Keratinocyte (primary cell): ENCODE measurements around the gene PTGDR. TPM values are rescaled to one million over a fixed set of nuclear protein-coding genes. Genes with fewer than 3 reads are reported as not detected.

Experiments
- DNase-seq: peaks from one replicate; pipeline ENCODE4 v3.0.0-alpha.2; 2011; ENCODE audit warnings: low read depth, missing footprints, low spot score
- FAIRE-seq: peaks from 2 replicates; lab custom pipeline; 2011; peaks lifted over from hg19 to GRCh38; lab: Jason Lieb, UNC
- H2AFZ ChIP-seq: 2 replicates; pipeline ENCODE4 v1.6.0; 2012; ENCODE audit warnings: low read length, control low read depth, inconsistent platforms; ENCODE audit not compliant: control insufficient read depth
- H3K27ac ChIP-seq: 2 replicates; pipeline ENCODE4 v1.5.1; 2011; ENCODE audit warnings: low read length; ENCODE audit not compliant: control insufficient read depth, insufficient read depth
- H3K27me3 ChIP-seq: 3 replicates; pipeline ENCODE4 v1.6.0; 2011; ENCODE audit warnings: low read length; ENCODE audit not compliant: control insufficient read depth, insufficient read depth; ENCODE audit errors: extremely low read depth
- H3K36me3 ChIP-seq, 2 experiments: 2 replicates in 1 of 2; 3 replicates in 1 of 2; pipeline ENCODE4 v1.5.1; 2011; ENCODE audit warnings: low read length in 2 of 2, mild to moderate bottlenecking in 1 of 2; ENCODE audit not compliant: control insufficient read depth in 2 of 2, insufficient read depth in 2 of 2; ENCODE audit errors: extremely low read depth in 1 of 2
- H3K4me1 ChIP-seq: 3 replicates; pipeline ENCODE4 v1.5.1; 2011; ENCODE audit warnings: low read length; ENCODE audit not compliant: control insufficient read depth, insufficient read depth; ENCODE audit errors: extremely low read depth
- H3K4me2 ChIP-seq: 3 replicates; pipeline ENCODE4 v1.6.0; 2011; ENCODE audit warnings: low read depth, low read length; ENCODE audit not compliant: control insufficient read depth, insufficient read depth; ENCODE audit errors: extremely low read depth
- H3K4me3 ChIP-seq, 3 experiments: fragments of 200-600 bp in 1 of 3; sonication (generic) in 1 of 3; 2 replicates in 2 of 3; 3 replicates in 1 of 3; pipeline ENCODE4 v1.5.1; 2011 to 2016; ENCODE audit warnings: low read length in 3 of 3, mild to moderate bottlenecking in 3 of 3, control low read depth in 2 of 3, inconsistent platforms in 1 of 3, low read depth in 1 of 3, mixed read lengths in 1 of 3, mixed run types in 1 of 3, moderate library complexity in 1 of 3; ENCODE audit not compliant: control insufficient read depth in 2 of 3, insufficient read depth in 2 of 3; ENCODE audit errors: extremely low read depth in 1 of 3
- H3K79me2 ChIP-seq: 2 replicates; pipeline ENCODE4 v1.6.0; 2012; ENCODE audit warnings: low read length; ENCODE audit not compliant: control insufficient read depth, insufficient read depth
- H3K9ac ChIP-seq: 3 replicates; pipeline ENCODE4 v1.6.0; 2011; ENCODE audit warnings: low read length; ENCODE audit not compliant: control insufficient read depth, insufficient read depth; ENCODE audit errors: extremely low read depth
- H3K9me1 ChIP-seq: 3 replicates; pipeline ENCODE4 v1.6.0; 2011; ENCODE audit warnings: low read length; ENCODE audit not compliant: control insufficient read depth, insufficient read depth; ENCODE audit errors: extremely low read depth
- H3K9me3 ChIP-seq: 2 replicates; pipeline ENCODE4 v1.5.1; 2012; ENCODE audit warnings: low read depth, low read length; ENCODE audit not compliant: control insufficient read depth
- H4K20me1 ChIP-seq: 3 replicates; pipeline ENCODE4 v1.6.0; 2011; ENCODE audit warnings: low read length; ENCODE audit not compliant: control insufficient read depth, insufficient read depth; ENCODE audit errors: extremely low read depth
- EZH2 ChIP-seq: IDR thresholded peaks from one replicate; pipeline ENCODE4 v1.6.1; 2012; ENCODE audit warnings: inconsistent platforms, mild to moderate bottlenecking, low read length, moderate library complexity
- dilution Hi-C: fragments of 300-500 bp; cut with MboI; formaldehyde crosslinking; loops from one replicate; pipeline ENCODE4 v1.7.0; 2020; ENCODE audit warnings: low sequenced_read_pairs; ENCODE audit not compliant: extremely low pct_ligation_motif_present
- polyA plus RNA-seq, 5 experiments: library from polyadenylated mRNA; depleted of rRNA in 3 of 5; stranded (reverse) in 3 of 5; stranded (forward) in 1 of 5; unstranded in 1 of 5; fragments of >200 nt; gene quantifications; 1 replicate in 1 of 5; 2 replicates in 3 of 5; 3 replicates in 1 of 5; pipeline versions ENCODE4 v1.2.1 to v1.2.3, GENCODE V29; 2011 to 2012; ENCODE audit warnings: missing spikeins in 2 of 5, low read depth in 1 of 5, low replicate concordance in 1 of 5
- TF ChIP-seq, protein P1 (sequence below), 3 experiments: IDR thresholded peaks in 1 of 3; conservative IDR thresholded peaks in 1 of 3; optimal IDR thresholded peaks in 1 of 3; 2 replicates in 2 of 3; 3 replicates in 1 of 3; pipeline versions ENCODE3 to v1.5.1; 2011; ENCODE audit warnings: low read length in 3 of 3, mild to moderate bottlenecking in 3 of 3, moderate library complexity in 2 of 3, control low read depth in 1 of 3, inconsistent platforms in 1 of 3; ENCODE audit not compliant: insufficient read depth in 2 of 3; ENCODE audit errors: extremely low read depth in 1 of 3

Gene PTGDR
- polyA plus RNA-seq, 1 donor (not counting 4 experiments of a cell fraction or from before 2014, with no cell fraction given) = not detected

DNA sequence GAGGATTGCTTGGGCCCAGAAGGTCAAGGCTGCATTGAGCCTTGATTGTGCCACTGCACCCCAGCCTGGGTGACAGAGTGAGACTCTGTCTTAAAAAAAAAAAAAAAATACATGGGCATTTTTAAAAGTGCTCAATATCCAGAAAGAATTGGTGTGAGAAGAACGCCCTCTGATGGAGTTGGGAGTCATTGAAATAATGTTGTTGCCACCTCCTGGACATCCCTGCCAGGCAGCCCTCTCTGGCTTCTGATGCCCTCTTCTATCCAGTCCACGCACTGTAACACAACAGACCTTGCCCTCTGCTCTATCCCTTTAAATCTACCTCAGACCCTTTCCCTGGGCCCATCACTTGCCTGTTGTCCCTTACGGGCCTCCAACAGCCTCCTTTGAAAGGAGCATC is 4.9 kb downstream of the PTGDR start:
- Histone ChIP-seq H3K9ac (no peak overlapping the region), H2AFZ (no peak overlapping the region), H3K27me3 (peaks cover 31% of the 10 kb centered on the region), H4K20me1 (no peaks in the 10 kb centered on the region), H3K9me1 (no peaks in the 10 kb centered on the region), H3K4me2 (no peak overlapping the region), H3K27ac (no peak overlapping the region), H3K4me3 (no peak overlapping the region), H3K4me1 (peaks cover 1% of the 10 kb centered on the region), H3K9me3 (no peaks in the 10 kb centered on the region), H3K36me3 (no peaks in the 10 kb centered on the region), H3K79me2 (no peaks in the 10 kb centered on the region)
- dilution Hi-C loops = no loop called here
- DNase-seq (no peak), FAIRE-seq (no peak)
- TF ChIP-seq, protein P1, sequence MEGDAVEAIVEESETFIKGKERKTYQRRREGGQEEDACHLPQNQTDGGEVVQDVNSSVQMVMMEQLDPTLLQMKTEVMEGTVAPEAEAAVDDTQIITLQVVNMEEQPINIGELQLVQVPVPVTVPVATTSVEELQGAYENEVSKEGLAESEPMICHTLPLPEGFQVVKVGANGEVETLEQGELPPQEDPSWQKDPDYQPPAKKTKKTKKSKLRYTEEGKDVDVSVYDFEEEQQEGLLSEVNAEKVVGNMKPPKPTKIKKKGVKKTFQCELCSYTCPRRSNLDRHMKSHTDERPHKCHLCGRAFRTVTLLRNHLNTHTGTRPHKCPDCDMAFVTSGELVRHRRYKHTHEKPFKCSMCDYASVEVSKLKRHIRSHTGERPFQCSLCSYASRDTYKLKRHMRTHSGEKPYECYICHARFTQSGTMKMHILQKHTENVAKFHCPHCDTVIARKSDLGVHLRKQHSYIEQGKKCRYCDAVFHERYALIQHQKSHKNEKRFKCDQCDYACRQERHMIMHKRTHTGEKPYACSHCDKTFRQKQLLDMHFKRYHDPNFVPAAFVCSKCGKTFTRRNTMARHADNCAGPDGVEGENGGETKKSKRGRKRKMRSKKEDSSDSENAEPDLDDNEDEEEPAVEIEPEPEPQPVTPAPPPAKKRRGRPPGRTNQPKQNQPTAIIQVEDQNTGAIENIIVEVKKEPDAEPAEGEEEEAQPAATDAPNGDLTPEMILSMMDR (optimal IDR thresholded peaks at IDR 0.05 in 1 of 3, IDR thresholded peaks at IDR 0.05 in 1 of 3, conservative IDR thresholded peaks at IDR 0.05 in 1 of 3; ENCODE audit: extremely low read depth in 1 of 3, insufficient read depth in 2 of 3, low read length in 3 of 3) = peak in 2 of 3 experiments; percentile 52 to 53
- no peak for TF ChIP-seq EZH2

DNA sequence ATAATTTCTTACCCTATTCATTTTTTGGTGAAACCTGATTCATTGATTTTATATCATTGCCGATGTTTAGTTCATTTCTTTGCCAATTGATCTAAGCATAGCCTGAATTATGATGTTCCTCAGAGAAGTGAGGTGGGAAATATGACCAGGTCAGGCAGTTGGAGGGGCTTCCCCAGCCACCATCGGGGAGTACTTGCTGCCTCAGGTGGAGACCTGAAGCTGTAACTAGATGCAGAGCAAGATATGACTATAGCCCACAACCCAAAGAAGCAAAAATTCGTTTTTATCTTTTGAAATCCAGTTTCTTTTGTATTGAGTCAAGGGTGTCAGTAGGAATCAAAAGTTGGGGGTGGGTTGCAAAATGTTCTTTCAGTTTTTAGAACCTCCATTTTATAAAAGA is 7.9 kb downstream of the PTGDR start:
- no peaks in the 10 kb centered on the region for H3K36me3 ChIP-seq
- no peak overlapping the region for H3K9ac ChIP-seq
- H3K27me3 ChIP-seq = peaks cover under 1% of the 10 kb centered on the region
- H3K4me2 ChIP-seq = no peak overlapping the region
- no peaks in the 10 kb centered on the region for H3K9me1 ChIP-seq
- FAIRE-seq (no peak), DNase-seq (no peak)
- no peaks in the 10 kb centered on the region for H3K9me3 ChIP-seq
- no peak overlapping the region for H2AFZ ChIP-seq
- no peak overlapping the region for H3K27ac ChIP-seq
- no peak for TF ChIP-seq EZH2
- H3K79me2 ChIP-seq = no peaks in the 10 kb centered on the region
- dilution Hi-C loops = no loop called here
- H3K4me1 ChIP-seq = peaks cover 12% of the 10 kb centered on the region
- no peak overlapping the region for H3K4me3 ChIP-seq
- H4K20me1 ChIP-seq = no peaks in the 10 kb centered on the region

DNA sequence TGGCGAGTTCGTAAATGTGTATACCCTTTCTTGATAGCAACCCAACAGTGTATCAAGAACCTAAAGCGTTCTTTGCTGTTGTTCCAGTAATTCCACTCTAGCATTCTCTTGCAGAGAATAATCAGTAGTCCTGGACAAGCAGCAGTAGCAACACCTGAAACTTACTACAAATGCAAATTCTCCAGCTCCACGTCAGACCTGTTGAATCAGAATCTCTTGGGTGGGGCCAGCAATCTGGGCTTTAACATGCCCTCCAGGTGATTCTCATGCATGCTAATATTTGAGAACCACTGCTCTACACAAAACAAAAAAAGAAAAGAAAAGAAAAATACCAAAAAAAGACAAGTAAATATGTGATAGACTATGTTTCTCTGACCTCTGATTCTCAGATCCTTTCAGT is 10.1 kb downstream of the PTGDR start:
- peak; percentile 80 for FAIRE-seq
- no peaks in the 10 kb centered on the region for H3K27me3 ChIP-seq
- no peaks in the 10 kb centered on the region for H3K36me3 ChIP-seq
- H3K4me1 ChIP-seq = peaks cover 12% of the 10 kb centered on the region
- H3K9ac ChIP-seq = no peak overlapping the region
- dilution Hi-C loops = no loop called here
- no peak overlapping the region for H2AFZ ChIP-seq
- H3K4me3 ChIP-seq = no peak overlapping the region
- no peak overlapping the region for H3K27ac ChIP-seq
- no peaks in the 10 kb centered on the region for H3K9me3 ChIP-seq
- no peaks in the 10 kb centered on the region for H3K79me2 ChIP-seq
- peak overlapping the region; percentile 12 for H3K4me2 ChIP-seq
- peak; percentile 19 for DNase-seq
- H3K9me1 ChIP-seq = no peaks in the 10 kb centered on the region
- TF ChIP-seq EZH2 = no peak
- TF ChIP-seq, protein P1 (optimal IDR thresholded peaks at IDR 0.05 in 1 of 3, IDR thresholded peaks at IDR 0.05 in 1 of 3, conservative IDR thresholded peaks at IDR 0.05 in 1 of 3; ENCODE audit: extremely low read depth in 1 of 3, insufficient read depth in 2 of 3, low read length in 3 of 3) = no peak
- no peaks in the 10 kb centered on the region for H4K20me1 ChIP-seq
